ENCODE data around the gene TMEM150B. TPM values are rescaled to one million over a fixed set of nuclear protein-coding genes. Genes with fewer than 3 reads are reported as not detected.

TMEM150B gene
- total and polyA plus RNA-seq, 7 donors, result 2.4 to 18.7 (median 7.2) TPM; not detected in 1

GRCh38 chr19:55345818-55346724 is 20.9 kb upstream of the TMEM150B start:
- Histone ChIP-seq H3K4me1 (peaks cover 0 to 12% (median 8%) of the 10 kb centered on the region in 4 donors), H3K27ac (peak overlapping the region in 1 of 4 donors; percentile 28), H3K9me3 (no peaks in the 10 kb centered on the region), H3K36me3 (peaks cover 0 to 39% (median 18%) of the 10 kb centered on the region in 4 donors), H3K27me3 (peaks cover 0 to 15% (median 10%) of the 10 kb centered on the region in 3 donors), H3K4me3 (no peak overlapping the region)
- intact Hi-C loops (cut with DNase I), result no loop called here
- 78 to 88% methylated on average over 43 of the region's 43 CpGs for WGBS, 2 donors
- DNase-seq, result no peak
- TF ChIP-seq CTCF (IDR thresholded peaks at IDR 0.05) (no peak), EP300 (IDR thresholded peaks at IDR 0.05) (no peak), POLR2A (IDR thresholded peaks at IDR 0.05) (no peak), POLR2AphosphoS5 (IDR thresholded peaks at IDR 0.05) (no peak)

GRCh38 chr19:55345101-55345817 is 20.1 kb upstream of the TMEM150B start:
- DNase-seq, result no peak
- Histone ChIP-seq H3K27me3 (peaks cover 0 to 6% (median 2%) of the 10 kb centered on the region in 3 donors), H3K4me1 (peaks cover 0 to 20% (median 16%) of the 10 kb centered on the region in 4 donors), H3K4me3 (no peak overlapping the region), H3K27ac (peak overlapping the region in 1 of 4 donors; percentile 20), H3K36me3 (peaks cover 0 to 39% (median 18%) of the 10 kb centered on the region in 4 donors), H3K9me3 (no peaks in the 10 kb centered on the region)
- intact Hi-C loops (cut with DNase I), result no loop called here
- 84 to 88% methylated on average over 22 of the region's 22 CpGs for WGBS, 2 donors
- TF ChIP-seq CTCF (IDR thresholded peaks at IDR 0.05) (no peak), EP300 (IDR thresholded peaks at IDR 0.05) (no peak), POLR2A (IDR thresholded peaks at IDR 0.05) (no peak), POLR2AphosphoS5 (IDR thresholded peaks at IDR 0.05) (no peak)

GRCh38 chr19:55344444-55344843 is 19.3 kb upstream of the TMEM150B start:
- TF ChIP-seq POLR2A (IDR thresholded peaks at IDR 0.05) (no peak), POLR2AphosphoS5 (IDR thresholded peaks at IDR 0.05) (no peak), CTCF (IDR thresholded peaks at IDR 0.05) (no peak), EP300 (IDR thresholded peaks at IDR 0.05) (no peak)
- Histone ChIP-seq H3K9me3 (no peaks in the 10 kb centered on the region), H3K36me3 (peaks cover 0 to 39% (median 18%) of the 10 kb centered on the region in 4 donors), H3K27ac (no peak overlapping the region), H3K27me3 (no peaks in the 10 kb centered on the region), H3K4me1 (peaks cover 0 to 23% (median 17%) of the 10 kb centered on the region in 4 donors), H3K4me3 (no peak overlapping the region)
- intact Hi-C loops (cut with DNase I), result loop anchor here (5.0 kb wide), 2 partner anchors 42 to 57 kb away; no protein-coding TSS in a partner anchor
- DNase-seq, result no peak
- WGBS, 2 donors, result 81 to 86% methylated on average over 9 of the region's 9 CpGs

- intact Hi-C loops (cut with DNase I), result loop anchor here (2.0 to 5.0 kb wide), 3 partner anchors 40 to 313 kb away; partner anchors contain the start of gene U2AF2
- Histone ChIP-seq H3K4me1 (peaks cover 0 to 29% (median 23%) of the 10 kb centered on the region in 4 donors), H3K36me3 (peaks cover 0 to 33% (median 17%) of the 10 kb centered on the region in 4 donors), H3K4me3 (peak overlapping the region in 2 of 4 donors; percentile 73 to 84), H3K9me3 (no peaks in the 10 kb centered on the region), H3K27me3 (no peaks in the 10 kb centered on the region), H3K27ac (no peak overlapping the region)
- DNase-seq, result no peak
- WGBS, 2 donors, result 90 to 92% methylated on average over 50 of the region's 50 CpGs
- TF ChIP-seq CTCF (IDR thresholded peaks at IDR 0.05) (no peak), EP300 (IDR thresholded peaks at IDR 0.05) (no peak), POLR2A (IDR thresholded peaks at IDR 0.05) (no peak)
Measured at GRCh38 chr19:55341595-55342531, 16.7 kb upstream of the TMEM150B start.
